AG08395 (cell line): ENCODE results near the gene OR2B6.

Experiments
- DNase-seq: peaks from one replicate; pipeline ENCODE4 v3.0.0; 2012; ENCODE audit warnings: mixed read lengths, low spot score

Gene OR2B6

GRCh38 chr6:28000351-28001045 lies 43.5 kb downstream of the OR2B6 start:
- no peak for DNase-seq

GRCh38 chr6:28001351-28001750 lies 44.3 kb downstream of the OR2B6 start:
- DNase-seq = no peak

- DNase-seq = no peak
These were observed 44.7 kb downstream of the OR2B6 start for GRCh38 chr6:28001751-28002150.

GRCh38 chr6:28002161-28002560 lies 45.1 kb downstream of the OR2B6 start:
- DNase-seq = no peak

- DNase-seq = no peak
These were observed 46.0 kb downstream of the OR2B6 start for GRCh38 chr6:28003059-28003458.

- no peak for DNase-seq
These were observed 46.6 kb downstream of the OR2B6 start for GRCh38 chr6:28003661-28004060.

GRCh38 chr6:28004350-28005151 lies 47.5 kb downstream of the OR2B6 start:
- no peak for DNase-seq

GRCh38 chr6:28005152-28005890 lies 48.3 kb downstream of the OR2B6 start:
- DNase-seq = no peak

GRCh38 chr6:28005975-28006374 lies 48.9 kb downstream of the OR2B6 start:
- DNase-seq = no peak
